Activated CD4-positive, alpha-beta T cell treated with anti-CD3 and anti-CD28 coated beads, Interleukin-10, Interleukin-2, amounts not matched to agents 100 ng/mL and 50 ng/mL, durations not matched to agents 16 hours and 8 hours (primary cell): ENCODE results near the gene TTBK1.

Source experiments
- DNase-seq: peaks from one replicate; pipeline ENCODE4 v3.0.0-alpha.2; 2020

The TTBK1 gene

DNA sequence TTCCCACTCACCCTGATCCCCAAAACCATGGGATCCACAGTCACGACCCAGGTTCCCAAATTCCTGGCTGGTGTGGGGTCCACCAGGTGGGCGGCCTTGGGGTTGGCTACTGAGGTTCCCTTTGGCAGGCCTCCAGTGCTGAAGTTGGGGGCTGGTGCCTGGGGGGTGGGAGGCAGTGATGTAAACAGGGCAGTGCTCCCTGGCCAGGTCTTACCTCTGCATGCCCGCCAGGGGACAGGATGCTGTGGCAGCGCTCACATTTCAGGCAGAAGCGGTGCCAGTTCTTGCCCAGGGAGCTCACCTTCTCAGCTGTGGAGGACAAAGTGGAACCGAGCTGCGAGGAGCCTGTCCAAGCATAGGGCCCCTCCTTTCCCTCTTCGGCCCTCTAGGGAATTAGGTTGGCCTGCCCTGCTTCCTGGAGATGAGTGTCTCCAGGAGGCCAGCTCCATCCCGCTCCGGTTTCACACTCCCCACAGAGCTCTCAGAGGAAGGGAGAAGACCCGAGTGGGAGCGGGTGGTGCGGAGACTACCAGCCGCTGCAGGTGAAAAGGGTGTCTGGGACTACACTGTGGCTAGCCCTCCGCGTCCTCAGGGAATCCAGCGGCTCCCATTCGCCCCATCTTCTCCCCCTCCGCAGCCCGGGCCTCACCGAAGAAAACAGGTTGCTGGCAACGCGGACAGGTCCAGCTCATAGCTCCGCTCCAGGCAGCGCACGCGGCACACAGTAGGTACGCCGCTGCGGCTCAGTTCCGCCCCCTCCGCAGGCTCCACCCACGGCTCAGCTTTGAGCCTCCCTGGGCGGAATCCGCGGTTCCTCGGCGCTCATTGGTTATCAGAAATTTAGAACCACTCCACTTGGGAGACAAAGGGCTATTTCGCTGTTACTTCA, 65.1 kb downstream of the TTBK1 start, which contains the start of gene CRIP3:
Gene CRIP3 (minus strand): TSS at position 726 of the 889 bp plus-strand sequence. CDS start 34 bp downstream, at position 692.
- peak; percentile 52 for DNase-seq

DNA sequence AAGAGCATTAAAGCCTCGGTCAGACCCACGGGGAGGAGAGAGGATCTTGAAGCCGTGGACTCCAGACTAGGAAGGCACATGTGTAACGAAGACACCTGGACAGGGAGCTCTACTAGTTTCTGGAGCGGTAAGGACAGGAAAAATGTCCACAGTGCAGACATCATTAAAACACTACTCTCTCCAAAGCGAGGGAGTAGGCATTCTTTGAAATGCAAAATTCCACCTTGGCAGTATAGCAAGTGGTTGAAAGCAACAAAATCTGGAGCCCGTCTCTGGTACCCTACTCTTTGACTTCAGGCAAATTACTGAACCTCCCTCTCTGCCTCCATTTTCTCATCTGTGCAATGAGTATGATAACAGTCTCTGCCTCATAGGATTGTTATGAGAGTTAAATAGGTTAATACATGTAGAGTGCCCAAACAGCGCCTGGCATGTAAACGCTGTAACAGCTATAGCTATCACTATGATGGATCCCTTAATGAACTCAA, 65.8 kb downstream of the TTBK1 start:
- DNase-seq, result no peak

DNA sequence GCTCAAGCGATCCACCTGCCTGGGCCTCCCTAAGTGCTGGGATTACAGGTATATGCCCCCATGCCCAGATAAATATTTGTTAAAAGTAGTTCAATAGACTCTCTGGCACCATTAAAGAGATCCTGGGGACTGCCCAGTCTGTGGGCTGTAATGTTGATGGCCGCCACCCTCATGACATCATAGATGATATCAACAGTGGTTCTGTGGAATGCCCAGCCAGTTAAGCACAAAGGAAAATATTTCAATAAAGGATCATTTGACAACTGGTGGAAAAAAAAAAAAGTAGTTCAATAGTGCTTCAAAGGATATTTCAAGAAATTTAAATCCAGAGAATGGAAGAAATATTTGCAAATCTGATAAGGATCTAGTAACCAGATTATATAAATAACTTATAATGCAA, 66.9 kb downstream of the TTBK1 start:
- no peak for DNase-seq

- DNase-seq, result no peak
Measured at GRCh38 chr6:43310624-43311023, 67.3 kb downstream of the TTBK1 start.

GRCh38 chr6:43311666-43312065, 68.4 kb downstream of the TTBK1 start:
- DNase-seq, result no peak

DNA sequence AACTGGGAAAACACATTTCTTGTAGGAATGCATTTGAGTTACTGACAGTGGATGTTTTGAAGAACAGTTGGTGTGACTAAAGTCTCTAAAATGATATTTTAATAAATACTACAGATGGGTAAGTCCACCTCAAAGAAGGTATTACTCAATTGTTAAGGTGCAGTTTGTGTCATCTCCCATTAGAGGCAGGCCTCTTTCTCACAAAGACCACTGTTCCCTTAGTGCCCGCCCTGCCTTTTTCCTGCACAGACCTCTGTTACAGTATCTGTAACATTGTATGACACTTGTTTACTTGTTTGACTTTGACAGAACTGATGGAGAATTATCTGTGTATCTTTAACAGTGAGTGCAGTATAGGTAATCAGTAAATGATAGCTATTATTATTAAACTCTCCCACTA, 70.5 kb downstream of the TTBK1 start:
- no peak for DNase-seq

DNA sequence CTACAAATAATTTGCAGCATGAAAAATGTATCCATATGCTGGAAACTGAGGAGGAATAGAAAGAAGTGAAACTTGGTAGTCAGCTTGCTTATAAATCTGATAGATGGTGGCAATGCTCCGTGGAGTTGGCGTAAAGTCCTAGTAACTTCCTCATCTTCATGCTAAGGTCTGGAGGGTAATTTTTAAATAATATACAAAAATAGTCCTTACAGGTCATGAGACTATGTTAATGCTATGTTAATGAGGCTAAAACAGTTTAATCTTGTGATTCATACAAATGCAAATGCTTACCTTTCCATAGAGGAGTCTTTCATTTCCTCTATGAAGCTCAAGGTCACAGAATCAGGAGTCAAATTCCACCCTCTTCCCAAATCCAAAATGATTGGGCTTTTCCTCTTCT, 74.7 kb downstream of the TTBK1 start:
- no peak for DNase-seq

DNA sequence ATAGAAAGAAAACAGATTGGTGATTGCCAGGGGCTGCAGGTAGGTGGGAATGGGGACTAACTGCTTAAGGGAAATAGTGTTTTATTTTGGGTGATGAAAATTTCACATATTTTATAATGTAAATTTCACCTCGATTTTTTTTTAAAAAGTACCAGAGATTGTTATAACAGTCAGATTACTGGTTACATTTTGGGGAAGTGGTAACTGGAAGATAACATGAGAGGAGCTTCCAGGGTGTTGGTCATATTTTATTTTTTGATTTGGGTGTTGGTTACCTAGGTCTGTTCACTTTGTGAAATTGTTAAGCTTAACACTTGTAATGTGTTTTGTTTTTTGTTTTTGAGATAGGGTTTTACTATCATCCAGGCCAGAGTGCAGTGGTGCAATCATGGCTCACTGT, 82.6 kb downstream of the TTBK1 start:
- no peak for DNase-seq

GRCh38 chr6:43328528-43328927, 85.2 kb downstream of the TTBK1 start:
- no peak for DNase-seq

DNA sequence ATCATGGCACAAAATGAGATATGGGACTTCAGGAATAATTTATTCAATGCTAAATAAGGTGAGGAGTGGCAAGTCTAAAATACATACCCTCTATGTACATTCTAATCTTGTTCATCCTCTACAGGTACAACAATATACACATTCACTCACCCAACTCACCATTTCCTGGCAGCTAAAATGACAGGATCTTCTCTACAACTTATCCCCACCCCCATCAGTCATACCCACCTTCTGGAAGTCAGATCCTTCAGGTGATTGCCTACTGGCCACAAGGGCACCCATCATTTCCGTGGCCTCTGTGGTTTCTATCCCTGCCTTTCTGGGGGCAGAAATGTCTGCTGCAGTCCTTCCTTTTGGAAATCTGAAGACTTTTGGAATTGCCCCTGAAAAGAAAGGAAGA, 88.2 kb downstream of the TTBK1 start:
- DNase-seq, result no peak

- no peak for DNase-seq
Measured at GRCh38 chr6:43331891-43332290, 88.6 kb downstream of the TTBK1 start.

DNA sequence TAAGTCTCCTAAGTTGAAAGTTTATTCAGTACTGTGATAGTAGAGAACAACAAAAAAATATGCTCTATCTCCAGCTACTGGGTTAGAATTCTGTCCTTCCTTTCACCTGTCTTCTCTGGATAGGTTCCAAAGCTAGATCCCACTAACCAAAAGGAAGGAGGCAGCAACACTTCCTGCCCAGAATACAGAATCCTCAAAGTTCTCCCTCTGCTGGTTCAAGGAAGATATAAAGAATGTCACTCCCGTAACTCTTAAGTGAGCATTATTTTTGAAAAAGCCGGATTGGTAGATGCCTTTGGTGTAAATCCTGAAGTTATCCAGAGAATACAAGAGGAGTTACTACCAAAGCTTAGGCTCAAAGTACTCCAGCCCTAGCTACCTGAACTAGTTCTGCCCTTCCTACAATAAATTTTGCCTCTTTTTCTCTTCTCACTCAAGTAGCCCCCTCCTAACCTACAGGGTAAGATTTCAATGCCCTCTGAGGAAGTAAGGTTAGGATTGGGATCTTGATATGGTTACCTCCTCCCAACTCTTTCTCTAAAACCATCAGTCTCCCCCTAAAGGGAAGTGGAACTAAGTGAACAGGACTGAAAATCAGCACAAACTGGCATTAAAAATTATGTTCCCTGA, 91.3 kb downstream of the TTBK1 start:
- peak; percentile 5 for DNase-seq

DNA sequence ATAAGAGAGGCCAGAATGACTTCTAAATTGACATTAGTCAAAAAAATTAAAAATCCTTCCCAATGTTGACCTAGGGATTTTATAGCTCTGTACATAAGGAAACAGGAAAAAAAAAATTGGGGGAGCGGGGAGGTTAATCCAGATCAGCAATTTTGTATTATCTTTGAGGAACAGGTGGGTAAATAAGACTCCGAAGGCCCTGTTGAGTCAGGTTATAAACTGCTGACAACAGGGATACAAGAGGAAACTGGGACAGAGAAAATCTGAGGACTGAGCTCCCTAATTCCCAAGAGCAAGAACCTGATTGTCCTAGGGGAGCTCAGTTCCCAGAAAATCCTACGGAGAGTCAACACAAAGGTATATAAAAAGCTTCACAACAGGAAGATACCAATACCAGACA, 92.2 kb downstream of the TTBK1 start:
- no peak for DNase-seq

- DNase-seq, result no peak
Measured at GRCh38 chr6:43336382-43336781, 93.1 kb downstream of the TTBK1 start.
